GM23338 (cell line): Measurements from ENCODE around the gene TMEM38A.

Experiments used
- CREB1 ChIP-seq: fragments of 250-450 bp; sonication (Bioruptor Pico); IDR thresholded peaks from 2 replicates; pipeline ENCODE4 v1.5.0; 2020; ENCODE audit warnings: low read depth, mild to moderate bottlenecking, moderate library complexity
- CTCF ChIP-seq, 2 experiments: fragments of 200-600 bp in 1 of 2; sonication (generic) in 1 of 2; conservative IDR thresholded peaks; 2 replicates each; pipeline versions ENCODE4 v1.5.1 to v1.6.1; 2016 to 2017; ENCODE audit warnings: antibody characterized with exemption in 2 of 2, low read depth in 2 of 2, mild to moderate bottlenecking in 2 of 2, moderate library complexity in 1 of 2
- ETS1 ChIP-seq: IDR thresholded peaks from 2 replicates; pipeline ENCODE4 v1.6.1; 2016; ENCODE audit warnings: antibody characterized with exemption
- EZH2 ChIP-seq: fragments of 200-600 bp; sonication (generic); IDR thresholded peaks from one replicate; pipeline ENCODE4 v1.8.0; 2017; ENCODE audit warnings: antibody characterized with exemption, mild to moderate bottlenecking, low read depth; ENCODE audit not compliant: unreplicated experiment
- EZH2phosphoT487 ChIP-seq: fragments of 200-600 bp; sonication (generic); IDR thresholded peaks from one replicate; pipeline ENCODE4 v1.8.1; 2018; ENCODE audit warnings: antibody characterized with exemption; ENCODE audit not compliant: unreplicated experiment
- JUNB ChIP-seq: IDR thresholded peaks from one replicate; pipeline ENCODE4 v1.6.1; 2016; ENCODE audit warnings: antibody characterized with exemption; ENCODE audit not compliant: unreplicated experiment
- NANOG ChIP-seq: IDR thresholded peaks from 2 replicates; pipeline ENCODE4 v1.6.1; 2016; ENCODE audit warnings: antibody characterized with exemption, borderline replicate concordance
- POLR2AphosphoS5 ChIP-seq: IDR thresholded peaks from 2 replicates; pipeline ENCODE4 v1.6.1; 2016; ENCODE audit warnings: antibody characterized with exemption, low read depth
- REST ChIP-seq: IDR thresholded peaks from one replicate; pipeline ENCODE4 v1.6.1; 2018; ENCODE audit warnings: antibody characterized with exemption; ENCODE audit not compliant: unreplicated experiment
- STAT1 ChIP-seq: IDR thresholded peaks from one replicate; pipeline ENCODE4 v1.6.1; 2016; ENCODE audit warnings: antibody characterized with exemption; ENCODE audit not compliant: unreplicated experiment
- ZNF114 ChIP-seq: fragments of 250-450 bp; sonication (Bioruptor Pico); IDR thresholded peaks from 2 replicates; pipeline ENCODE4 v1.5.0; 2020; ENCODE audit warnings: mild to moderate bottlenecking, moderate library complexity
- ZNF331 ChIP-seq: fragments of 250-450 bp; sonication (Bioruptor Pico); IDR thresholded peaks from 2 replicates; pipeline ENCODE4 v1.5.0; 2020; ENCODE audit warnings: low read depth, mild to moderate bottlenecking, moderate library complexity
- ZNF462 ChIP-seq: fragments of 250-450 bp; sonication (Bioruptor Pico); IDR thresholded peaks from 2 replicates; pipeline ENCODE4 v1.5.0; 2020; ENCODE audit warnings: mild to moderate bottlenecking, moderate library complexity

GRCh38 chr19:16654627-16655026, 6.3 kb upstream of the TMEM38A start:
- TF ChIP-seq CTCF (conservative IDR thresholded peaks at IDR 0.05; ENCODE audit: low read depth in 2 of 2) = no peak
- TF ChIP-seq EZH2 = no peak
- no peak for TF ChIP-seq POLR2AphosphoS5
- TF ChIP-seq STAT1 = no peak
- TF ChIP-seq REST = no peak
- TF ChIP-seq EZH2phosphoT487 = no peak
- no peak for TF ChIP-seq CREB1
- no peak for TF ChIP-seq JUNB
- TF ChIP-seq ETS1 = no peak
- no peak for TF ChIP-seq ZNF331 (CRISPR knock-in tag)
- TF ChIP-seq NANOG = no peak
- TF ChIP-seq ZNF114 (CRISPR knock-in tag) = no peak
- no peak for TF ChIP-seq ZNF462 (CRISPR knock-in tag)
